PFSK-1 (cell line): ENCODE measurements around the gene RAB18.

Experiments used
- POLR2AphosphoS5 ChIP-seq: IDR thresholded peaks from 2 replicates; pipeline ENCODE4 v1.6.1; 2012; ENCODE audit warnings: low read depth, mild to moderate bottlenecking, control low read depth, low read length, moderate library complexity
- SIN3A ChIP-seq: IDR thresholded peaks from 2 replicates; pipeline ENCODE4 v1.6.1; 2012; ENCODE audit warnings: mild to moderate bottlenecking, low read length, moderate library complexity, borderline replicate concordance; ENCODE audit not compliant: insufficient read depth
- TAF1 ChIP-seq: IDR thresholded peaks from 2 replicates; pipeline ENCODE4 v1.6.1; 2012; ENCODE audit warnings: low read length, control low read depth, borderline replicate concordance; ENCODE audit not compliant: insufficient read depth
- TF ChIP-seq, protein P1 (sequence below), 2 experiments: IDR thresholded peaks; 2 replicates each; pipeline versions ENCODE4 v1.6.1 to v1.8.0; 2011 to 2012; ENCODE audit warnings: low read depth in 2 of 2, low read length in 2 of 2, control low read depth in 1 of 2, inconsistent platforms in 1 of 2, mild to moderate bottlenecking in 1 of 2, moderate library complexity in 1 of 2; ENCODE audit not compliant: insufficient read depth in 1 of 2

DNA sequence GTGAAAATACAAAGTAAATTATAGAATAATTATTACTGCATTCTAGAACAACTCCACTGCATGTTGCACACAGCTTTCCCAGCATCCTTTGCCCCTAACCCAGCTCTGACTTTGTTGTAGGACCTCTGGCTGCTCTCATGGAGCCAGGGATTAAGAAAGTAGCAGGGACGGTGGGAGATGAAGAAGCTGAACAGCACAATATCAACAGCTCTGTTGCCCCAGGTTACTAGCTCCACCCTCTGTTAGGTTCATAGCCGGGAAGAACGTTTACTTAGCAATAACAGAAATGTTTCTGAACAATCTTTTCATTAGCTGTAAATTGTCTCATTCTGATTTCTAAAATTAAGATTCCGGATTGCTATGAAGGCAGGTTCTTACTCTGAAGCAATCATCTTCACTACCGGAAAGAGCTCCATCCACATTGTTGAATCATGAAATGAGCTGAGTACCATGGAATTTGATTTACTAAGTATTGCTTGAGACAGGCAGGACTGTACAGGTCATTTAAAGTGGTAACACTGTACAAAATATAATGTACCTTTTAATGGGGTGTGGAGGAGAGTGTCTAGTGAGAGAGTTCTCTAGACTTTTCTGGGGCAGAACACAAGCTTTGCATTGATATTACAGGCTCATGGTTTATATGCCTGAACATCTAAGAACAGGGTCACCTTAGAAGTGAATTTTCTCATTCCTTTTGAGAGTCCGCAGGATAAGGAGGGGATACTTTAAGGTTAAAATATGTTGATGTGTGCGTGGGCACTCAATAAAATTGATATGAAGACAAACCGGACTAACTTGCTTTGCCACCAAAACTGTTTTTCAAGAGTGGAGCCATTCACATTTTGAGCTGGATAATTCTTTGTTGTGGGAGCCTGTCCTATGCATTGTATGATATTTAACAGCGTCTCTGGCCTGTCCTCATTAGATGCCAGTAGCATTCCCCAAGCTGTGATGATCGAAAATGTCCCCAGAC lies 20.8 kb upstream of the RAB18 start:
- no peak for TF ChIP-seq TAF1
- no peak for TF ChIP-seq POLR2AphosphoS5
- TF ChIP-seq, protein P1, sequence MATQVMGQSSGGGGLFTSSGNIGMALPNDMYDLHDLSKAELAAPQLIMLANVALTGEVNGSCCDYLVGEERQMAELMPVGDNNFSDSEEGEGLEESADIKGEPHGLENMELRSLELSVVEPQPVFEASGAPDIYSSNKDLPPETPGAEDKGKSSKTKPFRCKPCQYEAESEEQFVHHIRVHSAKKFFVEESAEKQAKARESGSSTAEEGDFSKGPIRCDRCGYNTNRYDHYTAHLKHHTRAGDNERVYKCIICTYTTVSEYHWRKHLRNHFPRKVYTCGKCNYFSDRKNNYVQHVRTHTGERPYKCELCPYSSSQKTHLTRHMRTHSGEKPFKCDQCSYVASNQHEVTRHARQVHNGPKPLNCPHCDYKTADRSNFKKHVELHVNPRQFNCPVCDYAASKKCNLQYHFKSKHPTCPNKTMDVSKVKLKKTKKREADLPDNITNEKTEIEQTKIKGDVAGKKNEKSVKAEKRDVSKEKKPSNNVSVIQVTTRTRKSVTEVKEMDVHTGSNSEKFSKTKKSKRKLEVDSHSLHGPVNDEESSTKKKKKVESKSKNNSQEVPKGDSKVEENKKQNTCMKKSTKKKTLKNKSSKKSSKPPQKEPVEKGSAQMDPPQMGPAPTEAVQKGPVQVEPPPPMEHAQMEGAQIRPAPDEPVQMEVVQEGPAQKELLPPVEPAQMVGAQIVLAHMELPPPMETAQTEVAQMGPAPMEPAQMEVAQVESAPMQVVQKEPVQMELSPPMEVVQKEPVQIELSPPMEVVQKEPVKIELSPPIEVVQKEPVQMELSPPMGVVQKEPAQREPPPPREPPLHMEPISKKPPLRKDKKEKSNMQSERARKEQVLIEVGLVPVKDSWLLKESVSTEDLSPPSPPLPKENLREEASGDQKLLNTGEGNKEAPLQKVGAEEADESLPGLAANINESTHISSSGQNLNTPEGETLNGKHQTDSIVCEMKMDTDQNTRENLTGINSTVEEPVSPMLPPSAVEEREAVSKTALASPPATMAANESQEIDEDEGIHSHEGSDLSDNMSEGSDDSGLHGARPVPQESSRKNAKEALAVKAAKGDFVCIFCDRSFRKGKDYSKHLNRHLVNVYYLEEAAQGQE (IDR thresholded peaks at IDR 0.05; ENCODE audit: insufficient read depth in 1 of 2, low read depth in 2 of 2, low read length in 2 of 2): no peak
- no peak for TF ChIP-seq SIN3A
